HepG2 (cell line): Measurements from ENCODE around the gene POMP. TPM values are rescaled to one million over a fixed set of nuclear protein-coding genes. Genes with fewer than 3 reads are reported as not detected.

Source experiments
- ATAC-seq: fragments of 200-7000 bp; cut with Tn5 transposase; 3 replicates; pipeline ENCODE4 v1.9.1; 2020; ENCODE audit warnings: mild to moderate bottlenecking, moderate library complexity
- BruUV-seq: library from RNA; stranded (reverse); fragments of 400-500 nt; replicated peaks from 2 replicates; lab custom pipeline; 2021; lab: Mats Ljungman, UMichigan
- CTCF ChIA-PET: fragments of 300-600 bp; formaldehyde crosslinking; extraction: SDS; loops from one replicate; lab custom pipeline; 2021; ENCODE audit warnings: low total read pairs, inconsistent platforms, low intra/inter-chr PET ratio; lab: Yijun Ruan, JAX
- POLR2A ChIA-PET: fragments of 350-600 bp; sonication (Branson Sonifier 250); formaldehyde crosslinking; loops from one replicate; lab custom pipeline; 2020; ENCODE audit warnings: antibody characterized with exemption, inconsistent platforms; lab: Yijun Ruan, JAX
- DNase-seq: peaks from one replicate; pipeline ENCODE4 v3.0.0-alpha.2; 2015; ENCODE audit warnings: low spot score
- FAIRE-seq: peaks from 3 replicates; lab custom pipeline; 2011; peaks lifted over from hg19 to GRCh38; lab: Jason Lieb, UNC
- H2AFZ ChIP-seq: one replicate; pipeline ENCODE4 v1.6.1; 2011; ENCODE audit warnings: low read length, inconsistent platforms
- H3K27ac ChIP-seq: fragments of 300-600 bp; 3 replicates; pipeline ENCODE4 v1.8.0; 2011; ENCODE audit warnings: mixed run types, mild to moderate bottlenecking, mixed read lengths, low read length, inconsistent platforms; ENCODE audit not compliant: insufficient read depth; ENCODE audit errors: extremely low read length
- H3K27me3 ChIP-seq, 2 experiments: fragments of 200-600 bp in 1 of 2; 2 replicates in 1 of 2; 3 replicates in 1 of 2; pipeline versions ENCODE4 v1.6.0 to v1.8.0; 2011; ENCODE audit warnings: low read length in 2 of 2, mild to moderate bottlenecking in 2 of 2, moderate library complexity in 2 of 2, inconsistent platforms in 1 of 2; ENCODE audit not compliant: insufficient read depth in 2 of 2, control insufficient read depth in 1 of 2
- H3K36me3 ChIP-seq, 2 experiments: fragments of 200-600 bp in 1 of 2; replicated peaks in 1 of 2; 2 replicates in 1 of 2; 3 replicates in 1 of 2; pipeline versions ENCODE4 v1.5.1 to v1.8.0; 2011; ENCODE audit warnings: low read length in 2 of 2, inconsistent platforms in 1 of 2; ENCODE audit not compliant: insufficient read depth in 2 of 2, control insufficient read depth in 1 of 2
- H3K4me1 ChIP-seq: 2 replicates; pipeline ENCODE4 v1.5.1; 2012; ENCODE audit warnings: low read length, inconsistent platforms; ENCODE audit not compliant: insufficient read depth
- H3K4me2 ChIP-seq: 2 replicates; pipeline ENCODE4 v1.6.0; 2011; ENCODE audit warnings: low read depth, low read length, inconsistent platforms
- H3K4me3 ChIP-seq, 3 experiments: fragments of 200-600 bp in 1 of 3; sonication (generic), shearing (Covaris generic) in 1 of 3; replicated peaks in 1 of 3; 2 replicates each; pipeline ENCODE4 v1.5.1; 2011 to 2016; ENCODE audit warnings: low read length in 3 of 3, inconsistent platforms in 2 of 3, low read depth in 2 of 3, mild to moderate bottlenecking in 2 of 3, control low read depth in 1 of 3, mixed read lengths in 1 of 3; ENCODE audit not compliant: insufficient read depth in 1 of 3
- H3K79me2 ChIP-seq: one replicate; pipeline ENCODE4 v1.6.1; 2011; ENCODE audit warnings: low read length, inconsistent platforms; ENCODE audit not compliant: insufficient read depth
- H3K9ac ChIP-seq: 2 replicates; pipeline ENCODE4 v1.6.0; 2011; ENCODE audit warnings: mild to moderate bottlenecking, low read depth, low read length, inconsistent platforms; ENCODE audit not compliant: insufficient read depth
- H3K9me3 ChIP-seq: 2 replicates; pipeline ENCODE4 v1.5.1; 2012; ENCODE audit warnings: mild to moderate bottlenecking, low read length
- H4K20me1 ChIP-seq: 2 replicates; pipeline ENCODE4 v1.6.0; 2011; ENCODE audit warnings: inconsistent platforms, mild to moderate bottlenecking, low read length, moderate library complexity; ENCODE audit not compliant: insufficient read depth
- ARID4A ChIP-seq: sonication (generic); formaldehyde crosslinking; IDR thresholded peaks from 2 replicates; pipeline ENCODE4 v1.5.0; 2020; ENCODE audit warnings: mild to moderate bottlenecking, missing genetic modification reagents, borderline replicate concordance
- BCL6 ChIP-seq: IDR thresholded peaks from 2 replicates; pipeline ENCODE4 v1.6.1; 2016; ENCODE audit warnings: missing genetic modification reagents, missing compliant biosample characterization
- MBNL3 ChIP-seq: fragments of 250-450 bp; sonication (Bioruptor Pico); conservative IDR thresholded peaks from 2 replicates; pipeline ENCODE4 v1.8.0; 2022; ENCODE audit warnings: mild to moderate bottlenecking, inconsistent platforms
- ZNF30 ChIP-seq: sonication (generic); formaldehyde crosslinking; IDR thresholded peaks from 2 replicates; pipeline ENCODE4 v1.5.0; 2020; ENCODE audit warnings: mild to moderate bottlenecking, missing genetic modification reagents
- ZNF564 ChIP-seq: sonication (generic); formaldehyde crosslinking; IDR thresholded peaks from 2 replicates; pipeline ENCODE4 v1.8.1; 2023; ENCODE audit warnings: mild to moderate bottlenecking, missing genetic modification reagents
- WGBS: methylation state at CpG from one replicate; pipeline ENCODE4 v1.1.6; 2017; ENCODE audit warnings: low lambda C conversion rate; 5-methylcytosine and 5-hydroxymethylcytosine counted together
- in situ Hi-C: cut with HindIII; loops from 2 replicates; pipeline ENCODE4 v1.10.0; 2017; ENCODE audit warnings: low pct_unique_long_range_greater_than_20kb; ENCODE audit not compliant: extremely low pct_ligation_motif_present
- intact Hi-C: fragments of 100-400 bp; cut with micrococcal nuclease; formaldehyde crosslinking; loops from one replicate; pipeline ENCODE4 v1.10.0; 2022; ENCODE audit not compliant: unreplicated experiment
- polyA plus RNA-seq, 8 experiments: library from polyadenylated mRNA; depleted of rRNA in 3 of 8; stranded (reverse) in 7 of 8; unstranded in 1 of 8; fragments of >200 nt; fragmentation: Illumina TruSeq in 4 of 8; extraction: Trizol in 4 of 8; gene quantifications; 2 replicates each; pipeline versions ENCODE4 v1.2.1 to v1.2.3, GENCODE V29; 2011 to 2016; ENCODE audit warnings: low read depth in 4 of 8, missing spikeins in 1 of 8, mixed read lengths in 1 of 8; ENCODE audit not compliant: insufficient read depth in 1 of 8
- total RNA-seq, 5 experiments: library from RNA; depleted of rRNA; stranded (reverse); fragments of >200 nt; fragmentation: Illumina TruSeq; extraction: Trizol; gene quantifications; 2 replicates each; pipeline ENCODE4 v1.2.3, GENCODE V29; 2016; ENCODE audit warnings: low read depth in 1 of 5
- TF ChIP-seq, protein P1 (sequence below): sonication (generic); formaldehyde crosslinking; IDR thresholded peaks from 2 replicates; pipeline ENCODE4 v1.5.1; 2020; ENCODE audit warnings: missing genetic modification reagents, mild to moderate bottlenecking, borderline replicate concordance
- TF ChIP-seq, protein P2 (sequence below): sonication (generic); formaldehyde crosslinking; IDR thresholded peaks from 2 replicates; pipeline ENCODE4 v1.5.0; 2020; ENCODE audit warnings: missing genetic modification reagents
- TF ChIP-seq, protein P3 (sequence below): sonication (generic); formaldehyde crosslinking; IDR thresholded peaks from 2 replicates; pipeline ENCODE4 v1.5.0; 2020; ENCODE audit warnings: missing genetic modification reagents
- TF ChIP-seq, protein P4 (sequence below): sonication (generic); formaldehyde crosslinking; IDR thresholded peaks from 2 replicates; pipeline ENCODE4 v1.5.0; 2020; ENCODE audit warnings: mild to moderate bottlenecking, missing genetic modification reagents, borderline replicate concordance

The POMP gene
- total and polyA plus RNA-seq, 2 of the 13 experiments (the other 11 are each of a cell fraction or from before 2014, with no cell fraction given) = 30.6 to 118 TPM

- no peak overlapping the region for H3K9ac ChIP-seq
- ChIA-PET POLR2A (no interaction called here), CTCF (no interaction called here)
- no peaks in the 10 kb centered on the region; a peak in 2 of 5 replicates for H3K27me3 ChIP-seq
- no peak overlapping the region for H3K27ac ChIP-seq
- H3K4me3 ChIP-seq = no peak overlapping the region
- H3K36me3 ChIP-seq = no peaks in the 10 kb centered on the region
- H4K20me1 ChIP-seq = no peaks in the 10 kb centered on the region
- no peaks in the 10 kb centered on the region for H3K79me2 ChIP-seq
- ATAC-seq = no peak
- no peak overlapping the region for H3K4me2 ChIP-seq
- no peak for DNase-seq
- H3K9me3 ChIP-seq = no peaks in the 10 kb centered on the region
- BruUV-seq = no TSS peak
- no peaks in the 10 kb centered on the region for H3K4me1 ChIP-seq
- intact Hi-C loops = no loop called here
- WGBS = 49% methylated on average over 8 of the region's 8 CpGs
- in situ Hi-C loops = no loop called here
- no peak overlapping the region for H2AFZ ChIP-seq
- FAIRE-seq = no peak
- no peak for TF ChIP-seq ZNF30 (CRISPR knock-in tag)
- no peak for TF ChIP-seq ZNF564 (CRISPR knock-in tag)
- TF ChIP-seq, protein P1, sequence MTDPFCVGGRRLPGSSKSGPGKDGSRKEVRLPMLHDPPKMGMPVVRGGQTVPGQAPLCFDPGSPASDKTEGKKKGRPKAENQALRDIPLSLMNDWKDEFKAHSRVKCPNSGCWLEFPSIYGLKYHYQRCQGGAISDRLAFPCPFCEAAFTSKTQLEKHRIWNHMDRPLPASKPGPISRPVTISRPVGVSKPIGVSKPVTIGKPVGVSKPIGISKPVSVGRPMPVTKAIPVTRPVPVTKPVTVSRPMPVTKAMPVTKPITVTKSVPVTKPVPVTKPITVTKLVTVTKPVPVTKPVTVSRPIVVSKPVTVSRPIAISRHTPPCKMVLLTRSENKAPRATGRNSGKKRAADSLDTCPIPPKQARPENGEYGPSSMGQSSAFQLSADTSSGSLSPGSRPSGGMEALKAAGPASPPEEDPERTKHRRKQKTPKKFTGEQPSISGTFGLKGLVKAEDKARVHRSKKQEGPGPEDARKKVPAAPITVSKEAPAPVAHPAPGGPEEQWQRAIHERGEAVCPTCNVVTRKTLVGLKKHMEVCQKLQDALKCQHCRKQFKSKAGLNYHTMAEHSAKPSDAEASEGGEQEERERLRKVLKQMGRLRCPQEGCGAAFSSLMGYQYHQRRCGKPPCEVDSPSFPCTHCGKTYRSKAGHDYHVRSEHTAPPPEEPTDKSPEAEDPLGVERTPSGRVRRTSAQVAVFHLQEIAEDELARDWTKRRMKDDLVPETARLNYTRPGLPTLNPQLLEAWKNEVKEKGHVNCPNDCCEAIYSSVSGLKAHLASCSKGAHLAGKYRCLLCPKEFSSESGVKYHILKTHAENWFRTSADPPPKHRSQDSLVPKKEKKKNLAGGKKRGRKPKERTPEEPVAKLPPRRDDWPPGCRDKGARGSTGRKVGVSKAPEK (CRISPR knock-in tag) = no peak
- no peak for TF ChIP-seq ARID4A
- TF ChIP-seq BCL6 (CRISPR knock-in tag) = no peak
- TF ChIP-seq, protein P2, sequence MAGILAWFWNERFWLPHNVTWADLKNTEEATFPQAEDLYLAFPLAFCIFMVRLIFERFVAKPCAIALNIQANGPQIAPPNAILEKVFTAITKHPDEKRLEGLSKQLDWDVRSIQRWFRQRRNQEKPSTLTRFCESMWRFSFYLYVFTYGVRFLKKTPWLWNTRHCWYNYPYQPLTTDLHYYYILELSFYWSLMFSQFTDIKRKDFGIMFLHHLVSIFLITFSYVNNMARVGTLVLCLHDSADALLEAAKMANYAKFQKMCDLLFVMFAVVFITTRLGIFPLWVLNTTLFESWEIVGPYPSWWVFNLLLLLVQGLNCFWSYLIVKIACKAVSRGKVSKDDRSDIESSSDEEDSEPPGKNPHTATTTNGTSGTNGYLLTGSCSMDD (CRISPR knock-in tag) = no peak
- TF ChIP-seq, protein P3, sequence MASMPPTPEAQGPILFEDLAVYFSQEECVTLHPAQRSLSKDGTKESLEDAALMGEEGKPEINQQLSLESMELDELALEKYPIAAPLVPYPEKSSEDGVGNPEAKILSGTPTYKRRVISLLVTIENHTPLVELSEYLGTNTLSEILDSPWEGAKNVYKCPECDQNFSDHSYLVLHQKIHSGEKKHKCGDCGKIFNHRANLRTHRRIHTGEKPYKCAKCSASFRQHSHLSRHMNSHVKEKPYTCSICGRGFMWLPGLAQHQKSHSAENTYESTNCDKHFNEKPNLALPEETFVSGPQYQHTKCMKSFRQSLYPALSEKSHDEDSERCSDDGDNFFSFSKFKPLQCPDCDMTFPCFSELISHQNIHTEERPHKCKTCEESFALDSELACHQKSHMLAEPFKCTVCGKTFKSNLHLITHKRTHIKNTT = no peak
- TF ChIP-seq, protein P4, sequence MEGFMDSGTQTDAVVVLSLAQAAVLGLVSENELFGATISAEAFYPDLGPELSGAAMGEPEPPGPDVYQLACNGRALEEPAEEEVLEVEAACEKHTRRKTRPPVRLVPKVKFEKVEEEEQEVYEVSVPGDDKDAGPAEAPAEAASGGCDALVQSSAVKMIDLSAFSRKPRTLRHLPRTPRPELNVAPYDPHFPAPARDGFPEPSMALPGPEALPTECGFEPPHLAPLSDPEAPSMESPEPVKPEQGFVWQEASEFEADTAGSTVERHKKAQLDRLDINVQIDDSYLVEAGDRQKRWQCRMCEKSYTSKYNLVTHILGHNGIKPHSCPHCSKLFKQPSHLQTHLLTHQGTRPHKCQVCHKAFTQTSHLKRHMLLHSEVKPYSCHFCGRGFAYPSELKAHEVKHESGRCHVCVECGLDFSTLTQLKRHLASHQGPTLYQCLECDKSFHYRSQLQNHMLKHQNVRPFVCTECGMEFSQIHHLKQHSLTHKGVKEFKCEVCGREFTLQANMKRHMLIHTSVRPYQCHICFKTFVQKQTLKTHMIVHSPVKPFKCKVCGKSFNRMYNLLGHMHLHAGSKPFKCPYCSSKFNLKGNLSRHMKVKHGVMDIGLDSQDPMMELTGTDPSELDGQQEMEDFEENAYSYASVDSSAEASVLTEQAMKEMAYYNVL (CRISPR knock-in tag) = no peak
- TF ChIP-seq MBNL3 (CRISPR knock-in tag) = no peak
Observed at GRCh38 chr13:28620011-28620830, 38.7 kb upstream of the POMP start.
